HL-60 (cell line): ENCODE results near the gene NHP2.

Source experiments
- DNase-seq, 2 experiments: peaks; one replicate each; pipeline ENCODE4 v3.0.0-alpha.2; 2010 to 2020; ENCODE audit warnings: low read depth in 1 of 2, low spot score in 1 of 2
- H3K27ac ChIP-seq: fragments of 250-450 bp; sonication (Bioruptor Pico); replicated peaks from 2 replicates; pipeline ENCODE4 v1.5.1; 2020; ENCODE audit warnings: mild to moderate bottlenecking, moderate library complexity
- H3K27me3 ChIP-seq: fragments of 250-450 bp; sonication (Bioruptor Pico); 2 replicates; pipeline ENCODE4 v1.5.1; 2021; ENCODE audit warnings: mild to moderate bottlenecking, moderate library complexity; ENCODE audit not compliant: insufficient read depth, poor library complexity, severe bottlenecking
- H3K4me3 ChIP-seq: replicated peaks from 2 replicates; pipeline ENCODE4 v1.5.1; 2011; ENCODE audit warnings: mild to moderate bottlenecking, control low read depth, low read length; ENCODE audit not compliant: insufficient read depth
- GABPA ChIP-seq: IDR thresholded peaks from 2 replicates; pipeline ENCODE4 v1.6.1; 2012; ENCODE audit warnings: low read depth
- POLR2AphosphoS5 ChIP-seq: IDR thresholded peaks from 2 replicates; pipeline ENCODE4 v1.6.1; 2012; ENCODE audit warnings: low read depth
- SPI1 ChIP-seq: IDR thresholded peaks from 2 replicates; pipeline ENCODE4 v1.6.1; 2012; ENCODE audit warnings: low read depth, mild to moderate bottlenecking, borderline replicate concordance
- TF ChIP-seq, protein P1 (sequence below): IDR thresholded peaks from one replicate; pipeline ENCODE4 v1.5.1; 2011; ENCODE audit warnings: low read length, control low read depth, inconsistent platforms; ENCODE audit not compliant: insufficient read depth
- TF ChIP-seq, protein P2 (sequence below): IDR thresholded peaks from 2 replicates; pipeline ENCODE4 v1.6.1; 2012; ENCODE audit warnings: low read depth; ENCODE audit not compliant: insufficient replicate concordance

NHP2 gene

DNA sequence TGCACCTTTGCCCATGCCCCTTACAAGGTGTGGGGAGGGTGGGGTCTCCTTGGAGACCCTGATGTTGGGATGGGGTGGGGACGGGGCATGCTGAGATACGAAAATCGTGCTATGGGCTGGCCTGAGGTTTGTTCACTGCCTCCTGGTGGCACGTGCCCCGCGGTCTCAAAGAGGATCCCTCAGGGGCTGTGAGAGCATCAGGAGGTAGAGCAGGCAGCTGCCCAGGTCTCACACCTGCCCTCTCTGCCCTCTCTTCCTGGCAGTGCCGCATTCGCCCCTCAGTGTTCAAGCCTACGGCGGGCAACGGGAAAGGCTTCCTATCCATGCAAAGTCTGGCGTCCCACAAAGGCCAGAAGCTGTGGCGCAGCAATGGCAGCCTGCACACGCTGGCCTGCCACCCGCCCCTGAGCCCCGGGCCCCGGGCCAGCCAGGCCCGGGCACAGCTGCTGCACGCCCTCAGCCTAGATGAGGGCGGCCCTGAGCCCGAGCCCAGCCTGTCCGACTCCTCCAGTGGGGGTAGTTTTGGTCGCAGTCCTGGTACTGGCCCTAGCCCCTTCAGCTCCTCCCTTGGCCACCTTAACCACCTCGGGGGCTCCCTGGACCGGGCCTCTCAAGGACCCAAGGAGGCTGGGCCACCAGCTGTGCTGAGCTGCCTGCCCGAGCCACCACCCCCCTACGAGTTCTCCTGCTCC, 33.6 kb downstream of the NHP2 start:
- Histone ChIP-seq H3K27ac (no peak overlapping the region), H3K4me3 (no peak overlapping the region), H3K27me3 (peaks cover 33% of the 10 kb centered on the region)
- no peak for DNase-seq
- TF ChIP-seq GABPA (no peak), SPI1 (no peak), POLR2AphosphoS5 (no peak)
- TF ChIP-seq, protein P1, sequence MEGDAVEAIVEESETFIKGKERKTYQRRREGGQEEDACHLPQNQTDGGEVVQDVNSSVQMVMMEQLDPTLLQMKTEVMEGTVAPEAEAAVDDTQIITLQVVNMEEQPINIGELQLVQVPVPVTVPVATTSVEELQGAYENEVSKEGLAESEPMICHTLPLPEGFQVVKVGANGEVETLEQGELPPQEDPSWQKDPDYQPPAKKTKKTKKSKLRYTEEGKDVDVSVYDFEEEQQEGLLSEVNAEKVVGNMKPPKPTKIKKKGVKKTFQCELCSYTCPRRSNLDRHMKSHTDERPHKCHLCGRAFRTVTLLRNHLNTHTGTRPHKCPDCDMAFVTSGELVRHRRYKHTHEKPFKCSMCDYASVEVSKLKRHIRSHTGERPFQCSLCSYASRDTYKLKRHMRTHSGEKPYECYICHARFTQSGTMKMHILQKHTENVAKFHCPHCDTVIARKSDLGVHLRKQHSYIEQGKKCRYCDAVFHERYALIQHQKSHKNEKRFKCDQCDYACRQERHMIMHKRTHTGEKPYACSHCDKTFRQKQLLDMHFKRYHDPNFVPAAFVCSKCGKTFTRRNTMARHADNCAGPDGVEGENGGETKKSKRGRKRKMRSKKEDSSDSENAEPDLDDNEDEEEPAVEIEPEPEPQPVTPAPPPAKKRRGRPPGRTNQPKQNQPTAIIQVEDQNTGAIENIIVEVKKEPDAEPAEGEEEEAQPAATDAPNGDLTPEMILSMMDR = no peak
- TF ChIP-seq, protein P2, sequence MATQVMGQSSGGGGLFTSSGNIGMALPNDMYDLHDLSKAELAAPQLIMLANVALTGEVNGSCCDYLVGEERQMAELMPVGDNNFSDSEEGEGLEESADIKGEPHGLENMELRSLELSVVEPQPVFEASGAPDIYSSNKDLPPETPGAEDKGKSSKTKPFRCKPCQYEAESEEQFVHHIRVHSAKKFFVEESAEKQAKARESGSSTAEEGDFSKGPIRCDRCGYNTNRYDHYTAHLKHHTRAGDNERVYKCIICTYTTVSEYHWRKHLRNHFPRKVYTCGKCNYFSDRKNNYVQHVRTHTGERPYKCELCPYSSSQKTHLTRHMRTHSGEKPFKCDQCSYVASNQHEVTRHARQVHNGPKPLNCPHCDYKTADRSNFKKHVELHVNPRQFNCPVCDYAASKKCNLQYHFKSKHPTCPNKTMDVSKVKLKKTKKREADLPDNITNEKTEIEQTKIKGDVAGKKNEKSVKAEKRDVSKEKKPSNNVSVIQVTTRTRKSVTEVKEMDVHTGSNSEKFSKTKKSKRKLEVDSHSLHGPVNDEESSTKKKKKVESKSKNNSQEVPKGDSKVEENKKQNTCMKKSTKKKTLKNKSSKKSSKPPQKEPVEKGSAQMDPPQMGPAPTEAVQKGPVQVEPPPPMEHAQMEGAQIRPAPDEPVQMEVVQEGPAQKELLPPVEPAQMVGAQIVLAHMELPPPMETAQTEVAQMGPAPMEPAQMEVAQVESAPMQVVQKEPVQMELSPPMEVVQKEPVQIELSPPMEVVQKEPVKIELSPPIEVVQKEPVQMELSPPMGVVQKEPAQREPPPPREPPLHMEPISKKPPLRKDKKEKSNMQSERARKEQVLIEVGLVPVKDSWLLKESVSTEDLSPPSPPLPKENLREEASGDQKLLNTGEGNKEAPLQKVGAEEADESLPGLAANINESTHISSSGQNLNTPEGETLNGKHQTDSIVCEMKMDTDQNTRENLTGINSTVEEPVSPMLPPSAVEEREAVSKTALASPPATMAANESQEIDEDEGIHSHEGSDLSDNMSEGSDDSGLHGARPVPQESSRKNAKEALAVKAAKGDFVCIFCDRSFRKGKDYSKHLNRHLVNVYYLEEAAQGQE = no peak

DNA sequence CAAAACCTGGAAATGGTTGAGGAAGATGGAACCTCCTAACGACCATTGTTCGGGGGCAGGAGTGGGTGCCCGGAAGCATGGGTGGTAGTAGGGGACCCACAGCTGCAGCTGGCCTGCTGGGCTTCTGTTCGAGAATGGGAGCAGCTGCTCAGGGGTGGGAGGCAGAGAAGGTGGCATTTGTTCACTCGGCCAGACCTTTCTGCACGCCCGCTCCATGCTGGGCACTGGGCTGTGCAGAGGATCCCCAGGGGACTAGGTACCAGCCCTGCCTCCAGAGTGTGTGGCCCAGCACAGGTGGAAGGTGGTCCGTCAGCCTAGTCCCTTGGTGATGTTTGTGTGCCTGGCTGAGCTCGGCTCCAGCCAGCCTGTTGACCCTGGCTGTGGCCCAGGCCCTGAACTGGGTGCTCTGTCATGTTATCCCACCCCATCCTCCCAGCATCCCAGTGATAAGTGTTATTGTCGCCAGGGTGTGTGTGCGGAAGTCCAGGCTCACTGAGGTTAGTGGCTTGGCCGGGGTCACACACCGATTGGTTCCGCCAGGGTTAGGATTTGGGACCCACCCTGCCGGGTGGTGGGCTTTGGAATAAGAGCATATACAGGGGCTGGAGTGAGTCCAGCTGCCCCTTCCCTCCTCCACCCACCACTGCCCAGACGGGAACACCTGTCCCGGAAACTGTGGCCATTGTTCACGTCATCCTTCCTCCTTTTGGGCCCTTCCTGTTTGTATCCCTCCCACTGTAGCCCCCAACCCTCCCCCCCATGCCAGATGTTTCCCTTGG, 35.6 kb downstream of the NHP2 start:
- Histone ChIP-seq H3K27me3 (peaks cover 48% of the 10 kb centered on the region), H3K4me3 (no peak overlapping the region), H3K27ac (no peak overlapping the region)
- TF ChIP-seq POLR2AphosphoS5 = peak; percentile 59; the same call in 1 of the 2 replicates
- TF ChIP-seq, protein P2 = no peak
- DNase-seq = no peak

DNA sequence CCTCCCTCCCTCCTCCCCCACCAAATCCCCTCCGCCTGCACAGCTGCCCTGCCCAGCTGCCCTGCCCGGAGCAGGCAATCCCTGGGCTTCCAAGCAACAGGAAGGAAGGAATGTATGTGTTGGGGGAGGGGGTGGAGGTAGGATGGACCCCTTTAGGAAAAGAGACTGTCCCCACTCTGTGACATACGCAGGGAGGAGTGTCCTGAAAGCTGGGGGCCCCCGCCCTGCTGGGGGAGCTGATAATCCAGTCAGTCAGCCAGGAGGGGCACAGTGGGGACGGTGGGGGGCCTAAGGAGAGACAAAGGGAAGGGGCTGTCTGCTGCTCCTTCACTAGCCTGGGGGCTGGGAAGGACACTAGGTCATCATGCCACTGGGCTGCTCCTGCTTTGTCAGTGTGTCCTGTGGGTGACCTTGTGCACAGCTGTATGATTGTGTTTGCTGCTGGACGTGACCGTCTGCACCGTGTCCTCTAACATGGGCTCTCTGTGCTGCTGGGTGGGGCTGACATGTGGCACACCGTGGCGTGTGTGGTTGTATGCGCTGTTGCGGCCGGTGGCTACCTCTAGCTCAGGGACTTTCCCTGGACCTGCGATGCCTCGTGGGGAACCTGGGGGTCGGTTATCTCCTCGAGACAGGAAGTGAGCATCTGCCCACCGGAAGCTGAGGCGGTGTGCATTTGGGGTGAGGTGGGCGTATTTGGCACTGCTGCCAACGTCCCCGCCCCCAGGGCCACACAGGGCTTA, 37.4 kb downstream of the NHP2 start:
- H3K27me3 ChIP-seq = peaks cover 54% of the 10 kb centered on the region
- no peak overlapping the region for H3K27ac ChIP-seq
- no peak overlapping the region for H3K4me3 ChIP-seq
- TF ChIP-seq, protein P2 = no peak
- no peak for TF ChIP-seq GABPA
- no peak for TF ChIP-seq POLR2AphosphoS5
- no peak for TF ChIP-seq SPI1
- TF ChIP-seq, protein P1 = no peak
- peak in 1 of 2 experiments; percentile 16 for DNase-seq
